Activated CD8-positive, alpha-beta T cell treated with anti-CD3 and anti-CD28 coated beads for 36 hours (primary cell): ENCODE results near the gene C1orf116. TPM values are rescaled to one million over a fixed set of nuclear protein-coding genes. Genes with fewer than 3 reads are reported as not detected.
A peak's percentile ranks its signal among the peaks of the same experiment; 100 is the strongest.

Experiments used
- ATAC-seq: fragments of 200-7000 bp; cut with Tn5 transposase; one replicate; pipeline ENCODE4 v1.10.0; 2021; ENCODE audit warnings: mild to moderate bottlenecking, moderate library complexity
- CTCF ChIA-PET: fragments of 350-600 bp; sonication (Branson Sonifier 250); formaldehyde crosslinking; loops from one replicate; lab custom pipeline; 2021; ENCODE audit warnings: antibody characterized with exemption; lab: Charles Lee
- POLR2A ChIA-PET: fragments of 350-600 bp; sonication (Branson Sonifier 250); formaldehyde crosslinking; loops from one replicate; lab custom pipeline; 2021; ENCODE audit warnings: antibody characterized with exemption; lab: Charles Lee
- DNase-seq: peaks from one replicate; pipeline ENCODE4 v3.0.0-alpha.2; 2020
- H3K27ac Mint-ChIP-seq: one replicate; pipeline ENCODE4 v1.8.0; 2021; ENCODE audit warnings: mild to moderate bottlenecking, mixed read lengths
- H3K27me3 Mint-ChIP-seq: one replicate; pipeline ENCODE4 v1.8.0; 2021; ENCODE audit warnings: mixed read lengths
- H3K36me3 Mint-ChIP-seq: one replicate; pipeline ENCODE4 v1.8.0; 2021; ENCODE audit warnings: low read depth, mixed read lengths
- H3K4me1 Mint-ChIP-seq: one replicate; pipeline ENCODE4 v1.8.0; 2021; ENCODE audit warnings: low read depth, mixed read lengths
- H3K4me3 Mint-ChIP-seq: one replicate; pipeline ENCODE4 v1.8.0; 2021; ENCODE audit warnings: mild to moderate bottlenecking, moderate library complexity, mixed read lengths
- H3K9me3 Mint-ChIP-seq: one replicate; pipeline ENCODE4 v1.8.0; 2021; ENCODE audit warnings: mixed read lengths
- intact Hi-C: fragments of 100-400 bp; cut with micrococcal nuclease; formaldehyde crosslinking; loops from one replicate; pipeline ENCODE4 v1.10.0; 2022
- total RNA-seq, 2 experiments: library from RNA; stranded (reverse); gene quantifications; one replicate each; pipeline ENCODE4 v1.2.3, GENCODE V29; 2021
- TF ChIP-seq, protein P1 (sequence below): fragments of 200-600 bp; IDR thresholded peaks from one replicate; pipeline ENCODE4 v1.8.0; 2022; ENCODE audit warnings: antibody characterized with exemption, mild to moderate bottlenecking

C1orf116 gene
- total RNA-seq, 2 experiments from 2014 or later = 0.07 to 0.13 TPM

- TF ChIP-seq, protein P1, sequence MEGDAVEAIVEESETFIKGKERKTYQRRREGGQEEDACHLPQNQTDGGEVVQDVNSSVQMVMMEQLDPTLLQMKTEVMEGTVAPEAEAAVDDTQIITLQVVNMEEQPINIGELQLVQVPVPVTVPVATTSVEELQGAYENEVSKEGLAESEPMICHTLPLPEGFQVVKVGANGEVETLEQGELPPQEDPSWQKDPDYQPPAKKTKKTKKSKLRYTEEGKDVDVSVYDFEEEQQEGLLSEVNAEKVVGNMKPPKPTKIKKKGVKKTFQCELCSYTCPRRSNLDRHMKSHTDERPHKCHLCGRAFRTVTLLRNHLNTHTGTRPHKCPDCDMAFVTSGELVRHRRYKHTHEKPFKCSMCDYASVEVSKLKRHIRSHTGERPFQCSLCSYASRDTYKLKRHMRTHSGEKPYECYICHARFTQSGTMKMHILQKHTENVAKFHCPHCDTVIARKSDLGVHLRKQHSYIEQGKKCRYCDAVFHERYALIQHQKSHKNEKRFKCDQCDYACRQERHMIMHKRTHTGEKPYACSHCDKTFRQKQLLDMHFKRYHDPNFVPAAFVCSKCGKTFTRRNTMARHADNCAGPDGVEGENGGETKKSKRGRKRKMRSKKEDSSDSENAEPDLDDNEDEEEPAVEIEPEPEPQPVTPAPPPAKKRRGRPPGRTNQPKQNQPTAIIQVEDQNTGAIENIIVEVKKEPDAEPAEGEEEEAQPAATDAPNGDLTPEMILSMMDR = no peak
- intact Hi-C loops = no loop called here
- ATAC-seq = no peak
- no peak overlapping the region for H3K27ac Mint-ChIP-seq
- H3K9me3 Mint-ChIP-seq = no peaks in the 10 kb centered on the region
- H3K4me1 Mint-ChIP-seq = no peaks in the 10 kb centered on the region
- H3K27me3 Mint-ChIP-seq = peaks cover 2% of the 10 kb centered on the region
- no peak overlapping the region for H3K4me3 Mint-ChIP-seq
- DNase-seq = no peak
- no peaks in the 10 kb centered on the region for H3K36me3 Mint-ChIP-seq
- ChIA-PET CTCF (interaction anchor here (0.7 to 3.1 kb wide), 10 partner anchors 23 to 421 kb away, joined by 3 to 15 read pairs (median 5); partner anchors contain the start of gene PFKFB2), POLR2A (interaction anchor here (0.7 kb wide), 1 partner anchor 323 kb away, joined by 3 read pairs; no protein-coding TSS in a partner anchor)
These were observed 46.1 kb upstream of the C1orf116 start for GRCh38 chr1:207078578-207079132.

DNA sequence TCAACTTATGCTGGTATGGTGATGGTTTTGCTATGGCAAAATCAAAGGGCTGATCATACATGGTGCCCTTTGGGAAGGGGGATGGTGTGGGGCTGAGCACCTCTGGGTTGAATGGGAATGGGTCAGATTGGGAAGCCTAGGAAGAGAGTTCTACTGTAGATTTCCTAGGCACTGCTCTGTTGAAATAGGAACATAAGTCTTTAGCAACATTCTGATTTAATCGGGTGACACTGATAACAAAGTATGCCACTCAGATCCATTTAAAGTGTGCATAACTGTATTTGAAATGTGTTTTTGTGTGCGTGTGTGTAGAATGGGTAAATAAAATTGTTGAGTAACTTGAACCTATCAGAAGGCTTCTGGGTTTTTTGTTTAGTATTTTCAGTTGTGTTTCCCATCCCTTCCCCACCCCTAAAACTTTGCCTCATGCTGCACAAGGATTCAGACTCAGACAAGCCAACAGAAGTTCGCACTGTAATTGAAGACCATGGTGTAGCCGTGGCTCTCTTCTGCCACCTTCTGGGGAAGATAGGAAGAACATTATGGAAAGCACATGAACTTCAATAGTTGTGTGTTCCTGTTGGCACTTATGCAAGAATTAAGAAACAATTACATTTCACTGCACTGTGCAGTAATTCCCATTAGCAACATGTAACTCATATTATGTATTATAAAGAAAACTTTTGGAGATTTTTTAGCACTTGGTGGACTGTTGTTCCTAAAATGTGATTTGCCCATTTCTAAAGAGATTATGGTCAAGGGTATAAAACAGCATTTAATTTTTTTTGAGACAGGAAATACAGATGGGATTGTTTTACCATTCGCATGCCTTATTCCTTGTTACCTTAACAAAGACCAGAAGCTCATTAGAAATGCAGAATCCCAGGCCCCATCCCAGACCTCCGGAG, 45.2 kb upstream of the C1orf116 start:
- no peak overlapping the region for H3K27ac Mint-ChIP-seq
- DNase-seq (peak; percentile 76), ATAC-seq (peak; percentile 98)
- ChIA-PET CTCF (interaction anchor here (0.7 to 8.0 kb wide), 11 partner anchors 9 to 422 kb away, joined by 3 to 49 read pairs (median 4); partner anchors contain the start of genes PFKFB2 and YOD1), POLR2A (interaction anchor here (0.7 kb wide), 1 partner anchor 324 kb away, joined by 3 read pairs; no protein-coding TSS in a partner anchor)
- H3K4me1 Mint-ChIP-seq = no peaks in the 10 kb centered on the region
- H3K27me3 Mint-ChIP-seq = no peaks in the 10 kb centered on the region
- H3K4me3 Mint-ChIP-seq = no peak overlapping the region
- intact Hi-C loops = loop anchor here (2.0 kb wide), 1 partner anchor 27 kb away; the partner anchor contains the start of gene YOD1
- H3K36me3 Mint-ChIP-seq = no peaks in the 10 kb centered on the region
- no peaks in the 10 kb centered on the region for H3K9me3 Mint-ChIP-seq
- TF ChIP-seq, protein P1 = peak; percentile 90

DNA sequence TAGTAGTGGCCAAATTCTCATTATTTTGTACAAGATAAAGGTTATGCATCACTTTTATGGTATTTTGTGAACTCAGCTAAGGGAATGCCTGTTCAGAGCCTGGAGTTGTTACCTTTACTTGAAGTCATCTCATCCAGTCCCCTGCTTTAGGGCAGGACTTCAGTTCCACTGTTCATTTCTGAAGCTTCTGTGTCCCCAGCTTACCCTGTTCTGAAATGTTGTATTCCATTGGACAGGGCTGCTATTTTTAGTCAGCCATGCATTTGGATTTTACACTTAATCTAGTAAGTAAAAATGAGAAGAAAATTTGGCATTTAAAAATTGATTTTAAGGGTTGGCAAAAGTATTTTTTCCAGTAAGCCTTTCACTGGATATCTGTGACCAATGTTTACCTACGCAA, 44.5 kb upstream of the C1orf116 start:
- no peak overlapping the region for H3K4me3 Mint-ChIP-seq
- ATAC-seq = no peak

GRCh38 chr1:207076181-207076955, 43.8 kb upstream of the C1orf116 start:
- Mint-ChIP-seq H3K27ac (no peak overlapping the region), H3K9me3 (no peaks in the 10 kb centered on the region), H3K36me3 (no peaks in the 10 kb centered on the region), H3K4me1 (peaks cover under 1% of the 10 kb centered on the region), H3K4me3 (no peak overlapping the region), H3K27me3 (no peaks in the 10 kb centered on the region)
- ChIA-PET POLR2A (no interaction called here), CTCF (interaction anchor here (0.6 to 8.0 kb wide), 18 partner anchors 8 to 428 kb away, joined by 3 to 49 read pairs (median 4); partner anchors contain the start of genes PFKFB2 and YOD1)
- DNase-seq = no peak
- intact Hi-C loops = loop anchor here (2.0 kb wide), 1 partner anchor 26 kb away; the partner anchor contains the start of gene YOD1
- TF ChIP-seq, protein P1 = no peak
- ATAC-seq = no peak

More for the DNA sequence above, 44.5 kb upstream of the C1orf116 start:
- intact Hi-C loops = loop anchor here (2.0 kb wide), 1 partner anchor 26 kb away; the partner anchor contains the start of gene YOD1
- ChIA-PET CTCF (interaction anchor here (0.7 to 8.0 kb wide), 9 partner anchors 9 to 427 kb away, joined by 3 to 49 read pairs (median 4); partner anchors contain the start of gene YOD1), POLR2A (no interaction called here)
- no peaks in the 10 kb centered on the region for H3K4me1 Mint-ChIP-seq
- H3K9me3 Mint-ChIP-seq = no peaks in the 10 kb centered on the region
- H3K27me3 Mint-ChIP-seq = no peaks in the 10 kb centered on the region
- H3K27ac Mint-ChIP-seq = no peak overlapping the region
- DNase-seq = no peak
- TF ChIP-seq, protein P1 = no peak
- no peaks in the 10 kb centered on the region for H3K36me3 Mint-ChIP-seq
